Measurements from ENCODE around the gene RAET1E. TPM values are rescaled to one million over a fixed set of nuclear protein-coding genes. Genes with fewer than 3 reads are reported as not detected.

Gene RAET1E
- total RNA-seq, 1 experiment from 2014 or later, result not detected

DNA sequence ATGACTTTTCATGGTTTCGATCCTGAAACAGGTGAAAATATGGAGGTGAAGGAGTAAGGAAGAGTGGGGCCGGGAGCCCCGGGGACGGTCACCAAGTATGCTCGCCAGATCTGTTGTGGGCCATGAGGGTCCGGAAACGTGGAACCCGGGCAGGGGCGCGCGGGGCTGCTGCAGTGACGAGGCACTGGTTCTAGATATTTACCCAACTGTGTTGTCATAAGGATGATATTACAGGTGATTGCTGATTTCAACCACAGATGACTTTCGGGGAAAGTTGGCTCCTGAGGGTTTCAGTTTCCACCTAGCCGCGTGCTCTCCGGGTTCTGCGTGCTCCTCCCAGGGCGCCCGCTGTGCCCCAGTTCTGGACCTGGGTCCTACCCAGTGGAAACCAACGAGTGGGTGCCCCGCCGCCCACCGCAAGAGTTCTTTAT is 12.8 kb upstream of the RAET1E start:
- no peak for DNase-seq

More for the DNA sequence above, 12.8 kb upstream of the RAET1E start:
- no peak overlapping the region for H3K4ac ChIP-seq (ENCODE audit: low read depth, low read length)
- no peak overlapping the region for H2BK15ac ChIP-seq (ENCODE audit: low read depth, low read length)
- no peak overlapping the region for H3K56ac ChIP-seq (ENCODE audit: insufficient read length, low read depth, low read length)
- peaks cover 3 to 7% (median 5%) of the 10 kb centered on the region in 3 experiments; a peak in 5 of 7 replicates for H3K36me3 Mint-ChIP-seq (ENCODE audit: insufficient read depth in 1 of 3, low read depth in 3 of 3)
- H3K27me3 ChIP-seq (ENCODE audit: insufficient read depth, low read length), result no peaks in the 10 kb centered on the region
- H3K9me3 Mint-ChIP-seq, result peaks cover 31 to 40% of the 10 kb centered on the region in 2 experiments
- WGBS (ENCODE audit: extremely low coverage, insufficient read length, low lambda C conversion rate), result no CpG with 5 or more reads among the region's 23 CpGs
- no peak overlapping the region for H2AFZ ChIP-seq (ENCODE audit: low read length)
- H3K23ac ChIP-seq (ENCODE audit: insufficient read length, low read depth, low read length), result no peak overlapping the region
- H3K4me1 Mint-ChIP-seq, result no peaks in the 10 kb centered on the region
- no peaks in the 10 kb centered on the region for H3K23me2 ChIP-seq (ENCODE audit: insufficient read length, low read depth, low read length, poor library complexity, severe bottlenecking)
- H2BK20ac ChIP-seq (ENCODE audit: low read depth, low read length, poor library complexity, severe bottlenecking), result no peak overlapping the region
- no peak overlapping the region for H2BK12ac ChIP-seq (ENCODE audit: insufficient read length, low read depth, low read length)
- H3K18ac ChIP-seq (ENCODE audit: insufficient read length, low read depth, low read length), result no peak overlapping the region
- H3K9me3 ChIP-seq (ENCODE audit: control insufficient read depth, low read depth, low read length), result no peaks in the 10 kb centered on the region
- no peak overlapping the region for H4K5ac ChIP-seq (ENCODE audit: insufficient read length, low read depth, low read length)
- no peak overlapping the region for H2AK5ac ChIP-seq (ENCODE audit: insufficient read length, low read length)
- no peak overlapping the region for H4K8ac ChIP-seq (replicated peaks; ENCODE audit: insufficient read length, low read depth, low read length)
- no peak overlapping the region for H3K27ac ChIP-seq (ENCODE audit: insufficient read length, low read depth, low read length)
- H3K9ac ChIP-seq (ENCODE audit: extremely low read depth, insufficient read length, low read length), result no peak overlapping the region
- no peaks in the 10 kb centered on the region for H3K4me1 ChIP-seq (ENCODE audit: insufficient read depth, low read length)
- H4K91ac ChIP-seq (ENCODE audit: insufficient read length, low read depth, low read length), result no peak overlapping the region
- no peaks in the 10 kb centered on the region for H3K79me2 ChIP-seq (ENCODE audit: insufficient read depth, low read length)
- TF ChIP-seq, protein P1, sequence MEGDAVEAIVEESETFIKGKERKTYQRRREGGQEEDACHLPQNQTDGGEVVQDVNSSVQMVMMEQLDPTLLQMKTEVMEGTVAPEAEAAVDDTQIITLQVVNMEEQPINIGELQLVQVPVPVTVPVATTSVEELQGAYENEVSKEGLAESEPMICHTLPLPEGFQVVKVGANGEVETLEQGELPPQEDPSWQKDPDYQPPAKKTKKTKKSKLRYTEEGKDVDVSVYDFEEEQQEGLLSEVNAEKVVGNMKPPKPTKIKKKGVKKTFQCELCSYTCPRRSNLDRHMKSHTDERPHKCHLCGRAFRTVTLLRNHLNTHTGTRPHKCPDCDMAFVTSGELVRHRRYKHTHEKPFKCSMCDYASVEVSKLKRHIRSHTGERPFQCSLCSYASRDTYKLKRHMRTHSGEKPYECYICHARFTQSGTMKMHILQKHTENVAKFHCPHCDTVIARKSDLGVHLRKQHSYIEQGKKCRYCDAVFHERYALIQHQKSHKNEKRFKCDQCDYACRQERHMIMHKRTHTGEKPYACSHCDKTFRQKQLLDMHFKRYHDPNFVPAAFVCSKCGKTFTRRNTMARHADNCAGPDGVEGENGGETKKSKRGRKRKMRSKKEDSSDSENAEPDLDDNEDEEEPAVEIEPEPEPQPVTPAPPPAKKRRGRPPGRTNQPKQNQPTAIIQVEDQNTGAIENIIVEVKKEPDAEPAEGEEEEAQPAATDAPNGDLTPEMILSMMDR (conservative IDR thresholded peaks at IDR 0.05), result no peak
- H4K20me1 ChIP-seq (ENCODE audit: control insufficient read depth, insufficient read depth, insufficient read length), result peaks cover 2% of the 10 kb centered on the region
- H3K4me2 ChIP-seq (ENCODE audit: insufficient read depth, insufficient read length, low read length), result no peak overlapping the region
- H3K79me1 ChIP-seq (ENCODE audit: insufficient read depth, low read depth, low read length, poor library complexity, severe bottlenecking), result no peaks in the 10 kb centered on the region
- no peak overlapping the region for H3K27ac Mint-ChIP-seq
- H2BK120ac ChIP-seq (ENCODE audit: low read depth, low read length, poor library complexity, severe bottlenecking), result no peak overlapping the region
- peaks cover 52% of the 10 kb centered on the region for H3K27me3 Mint-ChIP-seq (ENCODE audit: low read depth)
- no peak overlapping the region for H3K4me3 Mint-ChIP-seq
- no peak overlapping the region for H2BK5ac ChIP-seq (ENCODE audit: insufficient read length, low read length)
- H3T11ph ChIP-seq (ENCODE audit: low read length), result no peak overlapping the region
- H3K14ac ChIP-seq (ENCODE audit: insufficient read depth, low read length), result no peak overlapping the region
